ENCODE results near the gene UNK.

DNA sequence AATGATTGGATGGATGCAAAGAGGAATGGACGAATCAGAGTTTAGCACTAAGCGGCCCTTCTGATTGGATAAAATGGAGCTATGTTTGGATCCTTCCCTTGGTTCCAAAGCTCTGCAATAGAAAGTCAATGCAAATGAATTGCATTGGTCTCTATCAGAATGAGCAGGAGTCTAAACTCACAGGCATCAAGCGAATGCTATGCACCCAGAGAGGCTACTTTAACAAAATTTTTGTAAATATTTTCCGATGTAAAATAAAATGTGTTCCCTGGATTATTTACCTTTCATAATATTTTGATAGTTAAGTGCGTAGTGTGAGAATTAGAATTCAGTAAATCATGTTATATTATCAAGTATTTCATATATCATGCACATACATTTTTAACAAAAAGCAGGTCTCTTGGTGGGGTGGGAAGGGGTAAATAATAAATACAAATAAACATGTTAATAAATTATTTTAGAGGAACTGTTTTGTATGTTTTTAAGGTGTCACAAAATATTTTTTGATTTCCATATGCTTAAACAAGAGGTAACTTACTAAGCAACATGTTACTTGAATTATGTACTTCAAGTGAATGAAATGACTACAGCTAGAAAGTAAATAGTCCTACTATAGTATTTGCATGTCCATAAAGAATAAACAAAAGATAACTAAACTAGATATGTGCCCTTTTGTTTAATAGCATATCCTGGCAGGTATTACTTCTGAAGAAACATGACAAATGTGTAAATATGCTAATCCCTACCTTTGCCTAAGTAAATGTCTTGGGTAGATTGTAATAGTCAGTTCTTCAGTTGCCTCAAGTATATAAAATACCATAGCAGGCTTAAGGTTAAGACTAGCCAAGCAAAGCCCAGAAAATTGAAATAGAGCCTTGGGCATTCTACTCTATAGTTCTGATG is 4.4 kb upstream of the UNK start:
- TF ChIP-seq CTCF (IDR thresholded peaks at IDR 0.05) (no peak), POLR2A (IDR thresholded peaks at IDR 0.05) (no peak)

Data from heart left ventricle (tissue), 13 donors.